Mucosa of gallbladder (tissue), 1 donor: ENCODE data around the gene TNNT2. TPM values are rescaled to one million over a fixed set of nuclear protein-coding genes. Genes with fewer than 3 reads are reported as not detected.

Source experiments
- DNase-seq: peaks from one replicate; pipeline ENCODE4 v3.0.0-alpha.2; 2020; ENCODE audit warnings: low spot score
- total RNA-seq: library from RNA; stranded (reverse); gene quantifications from one replicate; pipeline ENCODE4 v1.2.1, GENCODE V29; 2021
- donor health status: DM: no; HTN: no; CAD: no.

Gene TNNT2
- 69.8 TPM for total RNA-seq

GRCh38 chr1:201377611-201378092, at the start of gene TNNT2:
TNNT2 (minus strand) TSS chr1:201377680; CDS start chr1:201373254, 4,426 bp downstream.
- DNase-seq, result no peak

- DNase-seq, result no peak
Measured at GRCh38 chr1:201426479-201427310, 49.2 kb upstream of the TNNT2 start.

GRCh38 chr1:201424146-201424545, 46.7 kb upstream of the TNNT2 start:
- no peak for DNase-seq

GRCh38 chr1:201423655-201424054, 46.2 kb upstream of the TNNT2 start:
- no peak for DNase-seq

- DNase-seq, result no peak
Measured at GRCh38 chr1:201422436-201423030, 45.1 kb upstream of the TNNT2 start.

- no peak for DNase-seq
Measured at GRCh38 chr1:201422026-201422425, 44.5 kb upstream of the TNNT2 start.

GRCh38 chr1:201421041-201421440, 43.6 kb upstream of the TNNT2 start:
- no peak for DNase-seq

GRCh38 chr1:201420608-201421002, 43.1 kb upstream of the TNNT2 start:
- DNase-seq, result no peak

GRCh38 chr1:201419746-201420607, 42.5 kb upstream of the TNNT2 start:
- no peak for DNase-seq

- DNase-seq, result no peak
Measured at GRCh38 chr1:201419256-201419655, 41.8 kb upstream of the TNNT2 start.

- DNase-seq, result no peak
Measured at GRCh38 chr1:201418461-201418860, 41.0 kb upstream of the TNNT2 start.

- no peak for DNase-seq
Measured at GRCh38 chr1:201414051-201414738, 36.7 kb upstream of the TNNT2 start.

GRCh38 chr1:201411292-201411691, 33.8 kb upstream of the TNNT2 start:
- DNase-seq, result no peak

GRCh38 chr1:201409440-201409839, 32.0 kb upstream of the TNNT2 start:
- DNase-seq, result no peak

GRCh38 chr1:201408834-201409200, 31.3 kb upstream of the TNNT2 start:
- no peak for DNase-seq

- peak; percentile 85 for DNase-seq
Measured at GRCh38 chr1:201408176-201408833, 30.8 kb upstream of the TNNT2 start.

- DNase-seq, result no peak
Measured at GRCh38 chr1:201406831-201407406, 29.4 kb upstream of the TNNT2 start.

GRCh38 chr1:201405484-201405831, 28.0 kb upstream of the TNNT2 start:
- DNase-seq, result peak; percentile 76

- DNase-seq, result no peak
Measured at GRCh38 chr1:201404722-201405483, 27.4 kb upstream of the TNNT2 start.

- no peak for DNase-seq
Measured at GRCh38 chr1:201404055-201404454, 26.6 kb upstream of the TNNT2 start.
